ENCODE data around the gene CCNL1. TPM values are rescaled to one million over a fixed set of nuclear protein-coding genes. Genes with fewer than 3 reads are reported as not detected.

CCNL1 gene
- total RNA-seq, 1 donor from 2014 or later, result 132 TPM

DNA sequence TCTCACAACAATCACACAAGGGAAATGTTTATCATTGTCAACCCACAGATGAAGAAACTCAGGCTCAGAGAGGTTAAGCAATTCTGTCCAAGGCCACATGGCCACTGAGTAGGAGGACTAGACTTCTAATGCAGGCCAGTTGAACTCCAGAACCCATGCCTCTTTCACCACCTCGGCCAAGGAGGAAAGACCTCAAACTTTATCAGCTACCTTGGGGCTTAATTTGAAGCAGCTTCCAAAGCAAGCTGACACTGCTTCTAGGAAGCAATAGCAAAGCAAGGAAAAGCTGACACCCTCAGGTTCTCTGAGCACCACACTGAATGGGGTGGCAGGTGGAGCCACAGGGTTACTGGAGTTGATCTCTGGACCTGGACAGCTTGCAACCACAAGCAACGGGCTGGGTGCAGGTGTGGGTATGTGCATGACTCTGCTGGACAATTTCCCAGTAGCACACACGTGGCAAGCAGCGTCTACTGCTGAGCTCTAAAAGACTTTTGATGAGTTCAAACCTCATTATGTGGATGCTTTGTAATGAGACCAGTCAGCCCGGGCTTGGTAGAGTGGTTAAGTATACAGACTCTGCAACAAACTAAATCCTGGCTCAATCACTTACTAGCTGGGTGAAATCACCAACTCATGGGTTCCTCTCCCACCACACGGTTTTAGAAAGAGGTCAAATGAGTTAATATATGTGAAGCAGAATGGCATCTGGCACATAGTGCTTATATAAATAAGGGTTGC, 23.1 kb downstream of the CCNL1 start:
- TF ChIP-seq, protein P1, sequence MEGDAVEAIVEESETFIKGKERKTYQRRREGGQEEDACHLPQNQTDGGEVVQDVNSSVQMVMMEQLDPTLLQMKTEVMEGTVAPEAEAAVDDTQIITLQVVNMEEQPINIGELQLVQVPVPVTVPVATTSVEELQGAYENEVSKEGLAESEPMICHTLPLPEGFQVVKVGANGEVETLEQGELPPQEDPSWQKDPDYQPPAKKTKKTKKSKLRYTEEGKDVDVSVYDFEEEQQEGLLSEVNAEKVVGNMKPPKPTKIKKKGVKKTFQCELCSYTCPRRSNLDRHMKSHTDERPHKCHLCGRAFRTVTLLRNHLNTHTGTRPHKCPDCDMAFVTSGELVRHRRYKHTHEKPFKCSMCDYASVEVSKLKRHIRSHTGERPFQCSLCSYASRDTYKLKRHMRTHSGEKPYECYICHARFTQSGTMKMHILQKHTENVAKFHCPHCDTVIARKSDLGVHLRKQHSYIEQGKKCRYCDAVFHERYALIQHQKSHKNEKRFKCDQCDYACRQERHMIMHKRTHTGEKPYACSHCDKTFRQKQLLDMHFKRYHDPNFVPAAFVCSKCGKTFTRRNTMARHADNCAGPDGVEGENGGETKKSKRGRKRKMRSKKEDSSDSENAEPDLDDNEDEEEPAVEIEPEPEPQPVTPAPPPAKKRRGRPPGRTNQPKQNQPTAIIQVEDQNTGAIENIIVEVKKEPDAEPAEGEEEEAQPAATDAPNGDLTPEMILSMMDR (IDR thresholded peaks at IDR 0.05; ENCODE audit: unreplicated experiment), result no peak
- H3K27ac Mint-ChIP-seq (ENCODE audit: unreplicated experiment), result no peak overlapping the region

DNA sequence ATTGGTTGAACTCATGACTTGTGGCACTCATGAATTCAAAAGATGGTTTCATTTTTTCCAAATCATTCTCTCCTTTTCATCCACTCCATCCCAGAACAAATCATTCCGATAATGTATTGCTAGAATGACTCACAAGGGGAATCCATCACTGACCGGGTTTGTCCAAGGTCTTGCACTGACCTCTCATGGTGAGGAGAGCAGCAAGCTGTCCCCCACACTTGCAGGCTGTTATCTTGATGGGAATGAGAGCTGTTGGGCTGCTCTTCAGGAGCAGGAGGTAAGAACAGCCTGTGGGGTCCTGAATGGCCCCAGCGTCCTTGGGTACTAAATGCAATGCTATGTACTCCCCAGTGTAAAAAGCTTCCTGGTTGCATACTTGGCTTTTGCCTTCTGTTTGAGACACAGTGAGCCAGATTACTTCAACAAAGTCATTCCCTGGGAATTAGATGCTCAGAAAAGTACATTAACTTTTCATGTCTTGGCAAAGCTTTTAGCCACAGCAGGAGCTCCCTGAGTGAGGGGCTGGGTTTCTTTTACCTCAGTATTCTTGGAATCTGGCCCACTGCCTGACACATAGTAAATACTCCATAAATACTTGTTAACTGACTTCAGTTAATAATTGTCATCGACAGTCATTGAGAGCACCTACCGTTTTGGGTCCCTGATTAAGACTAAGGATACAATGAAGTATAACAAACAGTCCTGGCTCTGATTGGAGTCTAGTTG, 24.1 kb downstream of the CCNL1 start:
- Mint-ChIP-seq H3K27me3 (ENCODE audit: unreplicated experiment) (peaks cover 4% of the 10 kb centered on the region), H3K27ac (ENCODE audit: unreplicated experiment) (no peak overlapping the region), H3K9me3 (ENCODE audit: unreplicated experiment) (no peaks in the 10 kb centered on the region), H3K4me1 (ENCODE audit: unreplicated experiment) (peaks cover 18% of the 10 kb centered on the region), H3K36me3 (ENCODE audit: low read depth, unreplicated experiment) (no peaks in the 10 kb centered on the region), H3K4me3 (ENCODE audit: unreplicated experiment) (no peak overlapping the region)
- no peak for DNase-seq (ENCODE audit: low spot score)
- TF ChIP-seq, protein P1 (IDR thresholded peaks at IDR 0.05; ENCODE audit: unreplicated experiment), result no peak

More for the DNA sequence above, 23.1 kb downstream of the CCNL1 start:
- H3K27me3 Mint-ChIP-seq (ENCODE audit: unreplicated experiment), result peaks cover 4% of the 10 kb centered on the region
- no peak overlapping the region for H3K4me3 Mint-ChIP-seq (ENCODE audit: unreplicated experiment)
- DNase-seq (ENCODE audit: low spot score), result no peak
- H3K36me3 Mint-ChIP-seq (ENCODE audit: low read depth, unreplicated experiment), result no peaks in the 10 kb centered on the region
- peaks cover 11% of the 10 kb centered on the region for H3K4me1 Mint-ChIP-seq (ENCODE audit: unreplicated experiment)
- H3K9me3 Mint-ChIP-seq (ENCODE audit: unreplicated experiment), result no peaks in the 10 kb centered on the region

DNA sequence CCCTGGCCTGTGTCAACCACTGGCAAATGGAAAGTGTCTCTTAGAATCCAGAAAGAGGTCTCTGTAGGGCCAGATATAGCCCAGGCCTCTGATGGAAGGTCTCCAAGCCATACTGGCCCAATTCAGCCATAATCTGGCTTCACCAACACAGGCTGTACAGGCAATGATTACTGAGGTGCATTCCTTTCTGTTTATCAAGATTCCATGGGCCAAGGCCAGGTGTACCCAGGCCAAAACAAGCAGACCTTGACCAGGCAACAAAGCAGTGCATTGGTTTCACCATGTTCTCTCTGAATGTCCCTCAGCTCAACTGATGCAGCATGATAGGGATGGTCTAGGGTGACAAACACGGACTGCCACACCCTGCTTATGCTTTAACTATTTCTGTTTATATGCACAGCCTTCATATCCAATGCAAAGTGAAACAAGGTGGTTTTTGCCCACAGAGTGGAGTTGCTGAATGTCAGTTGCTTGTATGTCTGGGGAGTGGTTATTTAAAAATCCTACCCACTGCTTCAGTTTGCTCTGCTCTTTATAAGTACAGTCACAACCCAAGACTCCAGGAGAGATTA, 25.2 kb downstream of the CCNL1 start:
- Mint-ChIP-seq H3K27me3 (ENCODE audit: unreplicated experiment) (peaks cover 5% of the 10 kb centered on the region), H3K27ac (ENCODE audit: unreplicated experiment) (no peak overlapping the region), H3K36me3 (ENCODE audit: low read depth, unreplicated experiment) (no peaks in the 10 kb centered on the region), H3K4me3 (ENCODE audit: unreplicated experiment) (no peak overlapping the region), H3K4me1 (ENCODE audit: unreplicated experiment) (peaks cover 27% of the 10 kb centered on the region), H3K9me3 (ENCODE audit: unreplicated experiment) (no peaks in the 10 kb centered on the region)
- no peak for DNase-seq (ENCODE audit: low spot score)
- TF ChIP-seq, protein P1 (IDR thresholded peaks at IDR 0.05; ENCODE audit: unreplicated experiment), result no peak

DNA sequence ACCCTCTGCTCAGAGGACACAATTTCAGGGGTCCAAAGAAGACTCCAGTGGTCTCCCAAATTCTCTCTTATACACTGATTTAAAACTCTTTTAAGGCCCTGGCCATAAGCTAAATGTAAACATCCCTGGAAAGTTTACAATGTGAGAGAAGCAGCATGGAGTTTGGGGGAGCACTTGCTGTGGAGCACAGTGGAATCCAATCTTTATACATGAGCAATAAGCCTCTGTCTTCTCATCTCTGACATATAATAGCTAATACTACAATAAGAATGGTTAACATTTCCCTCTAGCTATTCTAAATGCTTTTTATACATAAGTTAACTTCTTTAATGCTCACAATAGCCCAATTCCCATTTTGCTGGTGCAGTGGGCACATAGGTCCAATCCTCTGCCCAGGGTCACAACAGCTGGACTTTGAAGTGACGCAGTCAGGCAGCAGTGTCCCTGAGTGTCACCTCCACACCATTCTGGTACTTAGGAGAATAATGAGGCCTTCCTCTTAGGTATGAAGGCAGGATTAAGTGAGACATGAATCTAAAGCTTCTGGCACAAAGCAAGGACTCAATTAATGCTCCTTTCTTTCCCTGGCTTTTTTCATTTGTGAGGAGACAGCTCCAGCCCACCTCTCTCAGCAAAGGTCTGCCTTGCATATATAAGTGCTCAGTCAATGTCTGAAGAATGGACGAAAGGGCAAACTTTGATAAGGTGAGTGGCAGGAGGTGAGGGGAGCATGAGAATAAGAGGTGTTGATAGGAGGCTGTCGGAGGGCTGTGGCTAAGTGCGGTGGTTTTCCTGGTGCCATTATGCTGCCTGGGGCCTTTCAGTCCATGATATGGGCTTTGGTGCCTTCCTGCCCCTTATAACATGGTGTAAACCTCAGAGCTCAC, 26.3 kb downstream of the CCNL1 start:
- H3K4me3 Mint-ChIP-seq (ENCODE audit: unreplicated experiment), result no peak overlapping the region
- DNase-seq (ENCODE audit: low spot score), result no peak
- TF ChIP-seq, protein P1 (IDR thresholded peaks at IDR 0.05; ENCODE audit: unreplicated experiment), result no peak
- H3K36me3 Mint-ChIP-seq (ENCODE audit: low read depth, unreplicated experiment), result no peaks in the 10 kb centered on the region
- peaks cover 37% of the 10 kb centered on the region for H3K4me1 Mint-ChIP-seq (ENCODE audit: unreplicated experiment)
- no peaks in the 10 kb centered on the region for H3K9me3 Mint-ChIP-seq (ENCODE audit: unreplicated experiment)
- no peak overlapping the region for H3K27ac Mint-ChIP-seq (ENCODE audit: unreplicated experiment)
- peaks cover 5% of the 10 kb centered on the region for H3K27me3 Mint-ChIP-seq (ENCODE audit: unreplicated experiment)
